ENCODE data around the gene LRP4. TPM values are rescaled to one million over a fixed set of nuclear protein-coding genes. Genes with fewer than 3 reads are reported as not detected.

Gene LRP4
- total and polyA plus RNA-seq, 9 donors, result 4.4 to 20.6 (median 11.6) TPM

GRCh38 chr11:46916286-46917108 is 1.9 kb downstream of the LRP4 start:
- H3K27ac ChIP-seq, result peak overlapping the region; percentile 23 to 56

GRCh38 chr11:46914910-46915309 is 3.4 kb downstream of the LRP4 start:
- Histone ChIP-seq H3K9me3 (no peaks in the 10 kb centered on the region), H3K4me3 (no peak overlapping the region), H3K36me3 (no peaks in the 10 kb centered on the region), H3K27ac (no peak overlapping the region), H3K27me3 (no peaks in the 10 kb centered on the region), H3K4me1 (ENCODE audit: insufficient read depth) (no peaks in the 10 kb centered on the region)
- WGBS, 3 donors, result 80 to 86% (median 86%) methylated on average over 7 of the region's 7 CpGs
- intact Hi-C loops (cut with DNase I), result no loop called here
- DNase-seq, result no peak
- no peak for TF ChIP-seq CTCF (IDR thresholded peaks at IDR 0.05)
- TF ChIP-seq EP300 (IDR thresholded peaks at IDR 0.05), result no peak
- TF ChIP-seq POLR2A (IDR thresholded peaks at IDR 0.05), result no peak

More at GRCh38 chr11:46916286-46917108, 1.9 kb downstream of the LRP4 start:
- WGBS, 3 donors, result 5 to 6% (median 5%) methylated on average over 24 of the region's 24 CpGs
- peak; percentile 60 to 74 (median 66) for DNase-seq
- no peak for TF ChIP-seq EP300 (IDR thresholded peaks at IDR 0.05)
- TF ChIP-seq CTCF (IDR thresholded peaks at IDR 0.05), result no peak
- no peak for TF ChIP-seq POLR2A (IDR thresholded peaks at IDR 0.05)
- Histone ChIP-seq H3K36me3 (no peaks in the 10 kb centered on the region), H3K27me3 (no peaks in the 10 kb centered on the region), H3K4me1 (ENCODE audit: insufficient read depth) (no peaks in the 10 kb centered on the region), H3K9me3 (no peaks in the 10 kb centered on the region), H3K4me3 (peak overlapping the region; percentile 77)
- intact Hi-C loops (cut with DNase I), result no loop called here

GRCh38 chr11:46914363-46914762 is 4.0 kb downstream of the LRP4 start:
- H3K4me1 ChIP-seq (ENCODE audit: insufficient read depth), result no peaks in the 10 kb centered on the region
- no peak overlapping the region for H3K4me3 ChIP-seq
- no peaks in the 10 kb centered on the region for H3K27me3 ChIP-seq
- H3K27ac ChIP-seq, result no peak overlapping the region
- H3K36me3 ChIP-seq, result no peaks in the 10 kb centered on the region
- no peak for TF ChIP-seq CTCF (IDR thresholded peaks at IDR 0.05)
- no peak for TF ChIP-seq POLR2A (IDR thresholded peaks at IDR 0.05)
- no peak for TF ChIP-seq EP300 (IDR thresholded peaks at IDR 0.05)
- no peaks in the 10 kb centered on the region for H3K9me3 ChIP-seq
- 56 to 71% (median 65%) methylated on average over 5 of the region's 5 CpGs for WGBS, 3 donors
- no peak for DNase-seq
- intact Hi-C loops (cut with DNase I), result no loop called here

- DNase-seq, result no peak
- Histone ChIP-seq H3K27me3 (no peaks in the 10 kb centered on the region), H3K9me3 (no peaks in the 10 kb centered on the region), H3K27ac (no peak overlapping the region), H3K36me3 (no peaks in the 10 kb centered on the region), H3K4me1 (ENCODE audit: insufficient read depth) (no peaks in the 10 kb centered on the region), H3K4me3 (no peak overlapping the region)
- intact Hi-C loops (cut with DNase I), result no loop called here
- TF ChIP-seq EP300 (IDR thresholded peaks at IDR 0.05) (no peak), POLR2A (IDR thresholded peaks at IDR 0.05) (no peak)
- 89 to 100% (median 95%) methylated on average over 3 of the region's 3 CpGs for WGBS, 3 donors
These were observed 4.9 kb downstream of the LRP4 start for GRCh38 chr11:46913484-46913883.

GRCh38 chr11:46912526-46913150 is 5.7 kb downstream of the LRP4 start:
- Histone ChIP-seq H3K4me3 (no peak overlapping the region), H3K27ac (no peak overlapping the region), H3K36me3 (no peaks in the 10 kb centered on the region), H3K27me3 (no peaks in the 10 kb centered on the region), H3K9me3 (no peaks in the 10 kb centered on the region), H3K4me1 (ENCODE audit: insufficient read depth) (no peaks in the 10 kb centered on the region)
- intact Hi-C loops (cut with DNase I), result no loop called here
- DNase-seq, result no peak
- 37 to 42% (median 37%) methylated on average over 13 of the region's 13 CpGs for WGBS, 3 donors
- no peak for TF ChIP-seq CTCF (IDR thresholded peaks at IDR 0.05)
- TF ChIP-seq POLR2A (IDR thresholded peaks at IDR 0.05), result no peak
- no peak for TF ChIP-seq EP300 (IDR thresholded peaks at IDR 0.05)

Measured in ovary (tissue), 9 donors.